SK-N-MC (cell line): ENCODE results near the gene RUFY3.

ENCODE experiments used
- EZH2 ChIP-seq: fragments of 200-600 bp; sonication (generic); IDR thresholded peaks from one replicate; pipeline ENCODE4 v1.6.1; 2017; ENCODE audit warnings: antibody characterized with exemption
- POLR2AphosphoS5 ChIP-seq: IDR thresholded peaks from 2 replicates; pipeline ENCODE4 v1.6.1; 2012; ENCODE audit warnings: mild to moderate bottlenecking, low read depth, low read length, borderline replicate concordance

DNA sequence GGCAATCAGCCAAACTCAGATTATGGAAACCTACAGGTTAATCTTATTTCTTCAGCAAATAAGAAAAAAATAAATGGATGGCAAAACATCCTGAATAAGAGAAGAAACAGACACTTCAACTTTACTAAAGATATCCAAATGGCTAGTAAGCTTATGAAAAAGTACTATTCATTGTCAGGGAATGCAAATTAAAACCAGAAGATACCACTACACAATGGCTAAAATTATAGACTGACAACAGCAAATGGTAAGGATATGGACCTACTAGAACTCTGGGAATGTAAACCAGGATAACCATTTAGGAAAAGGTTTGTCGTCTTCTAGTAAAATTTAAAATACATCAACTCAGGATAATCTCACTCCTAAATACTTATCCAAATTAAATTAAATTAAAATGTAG is 93.6 kb downstream of the RUFY3 start:
- TF ChIP-seq EZH2 (no peak), POLR2AphosphoS5 (no peak)
